Liver (tissue), 9 donors: ENCODE measurements around the gene C22orf23. TPM values are rescaled to one million over a fixed set of nuclear protein-coding genes. Genes with fewer than 3 reads are reported as not detected.
A peak's percentile ranks its signal among the peaks of the same experiment; 100 is the strongest.

Source experiments
- DNase-seq: peaks from one replicate; pipeline ENCODE4 v3.0.0-alpha.2; 2017; ENCODE audit warnings: low spot score
- H3K27ac ChIP-seq, 2 donors: one replicate each; pipeline ENCODE4 v1.7.0; 2013; ENCODE audit warnings: inconsistent platforms in 2 of 2, low read length in 2 of 2, control low read depth in 1 of 2, low read depth in 1 of 2, mild to moderate bottlenecking in 1 of 2
- H3K27me3 ChIP-seq, 4 donors: one replicate each; pipeline versions ENCODE4 v1.6.1 to v1.7.0; 2013; ENCODE audit warnings: low read length in 3 of 4, inconsistent platforms in 1 of 4, mild to moderate bottlenecking in 1 of 4, moderate library complexity in 1 of 4; ENCODE audit not compliant: control insufficient read depth in 4 of 4, insufficient read depth in 4 of 4
- H3K36me3 ChIP-seq, 4 donors: one replicate each; pipeline versions ENCODE4 v1.6.1 to v1.7.0; 2013; ENCODE audit warnings: low read length in 3 of 4, mild to moderate bottlenecking in 3 of 4, low read depth in 1 of 4, moderate library complexity in 1 of 4; ENCODE audit not compliant: control insufficient read depth in 4 of 4, insufficient read depth in 3 of 4
- H3K4me1 ChIP-seq, 4 donors: one replicate each; pipeline versions ENCODE4 v1.6.1 to v1.7.0; 2013; ENCODE audit warnings: low read length in 3 of 4, mild to moderate bottlenecking in 3 of 4, moderate library complexity in 1 of 4; ENCODE audit not compliant: control insufficient read depth in 4 of 4, insufficient read depth in 4 of 4
- H3K4me3 ChIP-seq, 3 donors: one replicate each; pipeline versions ENCODE4 v1.6.1 to v1.7.0; 2013; ENCODE audit warnings: low read length in 3 of 3, control low read depth in 1 of 3, low read depth in 1 of 3, mild to moderate bottlenecking in 1 of 3
- H3K9ac ChIP-seq, 2 donors: one replicate each; pipeline ENCODE4 v1.7.0; 2013; ENCODE audit warnings: low read length in 2 of 2, mild to moderate bottlenecking in 2 of 2, moderate library complexity in 2 of 2, control low read depth in 1 of 2, low read depth in 1 of 2
- H3K9me3 ChIP-seq, 4 donors: one replicate each; pipeline versions ENCODE4 v1.6.1 to v1.7.0; 2013; ENCODE audit warnings: low read length in 3 of 4; ENCODE audit not compliant: control insufficient read depth in 4 of 4
- ATF3 ChIP-seq: IDR thresholded peaks from 2 replicates; pipeline ENCODE4 v1.6.1; 2016; ENCODE audit warnings: antibody characterized with exemption
- EGR1 ChIP-seq, 2 donors: IDR thresholded peaks; 2 replicates each; pipeline ENCODE4 v1.6.1; 2016 to 2018; ENCODE audit warnings: antibody characterized with exemption in 2 of 2, low read depth in 2 of 2
- FOXA1 ChIP-seq: IDR thresholded peaks from 2 replicates; pipeline ENCODE4 v1.6.1; 2016; ENCODE audit warnings: antibody characterized with exemption
- FOXA2 ChIP-seq: IDR thresholded peaks from 2 replicates; pipeline ENCODE4 v1.6.1; 2016; ENCODE audit warnings: antibody characterized with exemption
- GABPA ChIP-seq, 2 donors: IDR thresholded peaks in 1 of 2; conservative IDR thresholded peaks in 1 of 2; 2 replicates each; pipeline ENCODE4 v1.6.1; 2016; ENCODE audit warnings: antibody characterized with exemption in 2 of 2, mild to moderate bottlenecking in 1 of 2, moderate library complexity in 1 of 2
- HNF4A ChIP-seq, 2 donors: conservative IDR thresholded peaks; 2 replicates each; pipeline ENCODE4 v1.6.1; 2016; ENCODE audit warnings: antibody characterized with exemption in 2 of 2, mild to moderate bottlenecking in 2 of 2
- HNF4G ChIP-seq: IDR thresholded peaks from 2 replicates; pipeline ENCODE4 v1.6.1; 2016; ENCODE audit warnings: antibody characterized with exemption
- JUND ChIP-seq, 2 donors: IDR thresholded peaks; 2 replicates each; pipeline ENCODE4 v1.6.1; 2016; ENCODE audit warnings: antibody characterized with exemption in 2 of 2
- MAX ChIP-seq: IDR thresholded peaks from 2 replicates; pipeline ENCODE4 v1.6.1; 2016; ENCODE audit warnings: antibody characterized with exemption
- NR2F2 ChIP-seq: IDR thresholded peaks from 2 replicates; pipeline ENCODE4 v1.6.1; 2016; ENCODE audit warnings: antibody characterized with exemption
- RAD21 ChIP-seq, 2 donors: IDR thresholded peaks; 2 replicates each; pipeline ENCODE4 v1.6.1; 2016; ENCODE audit warnings: antibody characterized with exemption in 2 of 2, mild to moderate bottlenecking in 2 of 2
- RXRA ChIP-seq, 2 donors: IDR thresholded peaks; 2 replicates each; pipeline ENCODE4 v1.6.1; 2017 to 2018; ENCODE audit warnings: antibody characterized with exemption in 2 of 2, mild to moderate bottlenecking in 1 of 2
- SP1 ChIP-seq: IDR thresholded peaks from 2 replicates; pipeline ENCODE4 v1.6.1; 2018; ENCODE audit warnings: antibody characterized with exemption, mild to moderate bottlenecking
- TAF1 ChIP-seq: conservative IDR thresholded peaks from 2 replicates; pipeline ENCODE4 v1.6.1; 2016; ENCODE audit warnings: antibody characterized with exemption, mild to moderate bottlenecking
- YY1 ChIP-seq: IDR thresholded peaks from 2 replicates; pipeline ENCODE4 v1.6.1; 2016; ENCODE audit warnings: antibody characterized with exemption, mild to moderate bottlenecking
- ZBTB33 ChIP-seq: IDR thresholded peaks from 2 replicates; pipeline ENCODE4 v1.6.1; 2016; ENCODE audit warnings: antibody characterized with exemption
- WGBS: extraction: QIAGEN DNeasy Blood & Tissue Kit; methylation state at CpG from one replicate; pipeline ENCODE4 v1.1.7; 2013; 5-methylcytosine and 5-hydroxymethylcytosine counted together
- polyA plus RNA-seq, 2 donors: library from polyadenylated mRNA; stranded (reverse) in 1 of 2; unstranded in 1 of 2; fragments of 200-250 nt in 1 of 2; fragments of >200 nt in 1 of 2; fragmentation: Nextera tagmentation in 1 of 2; extraction: Ambion mirVana in 1 of 2; gene quantifications; one replicate each; pipeline versions ENCODE4 v1.2.1 to v1.2.3, GENCODE V29; 2013 to 2015
- total RNA-seq, 2 donors: library from RNA; depleted of rRNA; stranded (reverse); fragments of >200 nt; gene quantifications; one replicate each; pipeline ENCODE4 v1.2.3, GENCODE V29; 2014
- TF ChIP-seq, protein P1 (sequence below): fragments of 150-350 bp; IDR thresholded peaks from 2 replicates; pipeline ENCODE4 v1.5.1; 2017; ENCODE audit warnings: improper control_type of control experiment, low read depth, low read length; ENCODE audit not compliant: missing input control
- TF ChIP-seq, protein P2 (sequence below): IDR thresholded peaks from 2 replicates; pipeline ENCODE4 v1.6.1; 2016; ENCODE audit warnings: antibody characterized with exemption, mild to moderate bottlenecking
- donor health status: healthy.
- donor health status: healthy.
- donor health status: healthy.
- donor health status: healthy.
- donor health status: healthy.

C22orf23 gene
- total and polyA plus RNA-seq, 4 donors, result 0.02 TPM; not detected in 3

DNA sequence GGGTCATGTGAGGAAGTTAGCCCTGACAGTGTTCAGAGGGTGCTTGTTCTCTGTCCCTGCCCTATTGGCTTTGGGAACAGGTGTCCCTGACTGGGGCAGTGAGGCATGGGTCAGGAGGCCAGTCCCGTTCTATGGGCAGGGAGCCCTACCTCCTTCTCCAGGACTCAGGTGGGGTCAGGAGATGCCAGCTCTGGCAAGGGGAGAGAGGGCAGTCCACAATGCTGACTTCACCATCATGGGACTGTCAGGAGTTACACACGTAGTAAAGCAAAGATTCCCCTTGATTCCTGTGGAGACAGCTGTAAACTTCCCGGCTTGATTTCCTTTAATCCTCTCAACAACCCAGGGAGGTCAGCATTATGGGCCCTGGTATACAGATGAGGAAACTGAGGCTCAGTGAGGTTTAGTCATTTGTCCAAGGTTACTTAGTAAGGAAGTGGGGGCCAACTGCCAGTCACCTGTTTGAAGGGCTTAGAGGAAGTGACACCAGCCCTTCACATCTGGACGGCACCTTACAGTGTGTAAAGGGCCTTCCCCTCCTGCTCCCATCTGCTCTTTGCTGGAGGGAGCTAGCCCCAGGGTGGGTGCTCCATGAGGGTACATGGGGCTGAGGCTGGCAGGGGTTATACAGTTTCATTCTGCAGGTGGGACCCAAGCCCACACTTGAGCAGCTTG lies 35.4 kb downstream of the C22orf23 start:
- no peak overlapping the region for H3K27ac ChIP-seq
- peak; percentile 22 for DNase-seq
- WGBS, result 83% methylated on average over 4 of the region's 4 CpGs

DNA sequence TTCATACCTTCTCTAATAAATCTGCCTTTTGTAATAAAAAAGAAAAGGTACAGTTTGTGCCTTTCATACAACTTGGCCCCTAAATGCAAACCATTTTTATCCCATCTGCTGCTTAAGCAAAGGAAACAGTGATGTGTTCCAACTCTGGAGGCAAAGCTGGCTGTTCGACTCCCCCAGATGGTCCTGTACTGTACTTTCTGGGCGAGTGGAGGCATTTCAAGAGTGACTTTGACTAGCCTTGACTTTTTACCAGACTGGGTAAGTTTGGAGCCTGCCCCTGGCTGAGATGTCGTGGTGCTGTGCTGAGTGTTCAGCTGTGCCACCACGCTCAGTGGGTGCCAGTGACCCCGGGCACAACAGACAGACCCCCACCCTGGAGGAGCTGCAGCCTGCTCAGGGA lies 37.1 kb downstream of the C22orf23 start:
- Histone ChIP-seq H3K27me3 (no peaks in the 10 kb centered on the region), H3K4me3 (no peak overlapping the region), H3K9me3 (no peaks in the 10 kb centered on the region), H3K36me3 (peaks cover 9 to 30% (median 13%) of the 10 kb centered on the region in 4 donors), H3K9ac (no peak overlapping the region), H3K4me1 (peaks cover 0 to 5% (median 1%) of the 10 kb centered on the region in 4 donors), H3K27ac (no peak overlapping the region)
- TF ChIP-seq ATF3 (no peak), MAX (no peak), NR2F2 (no peak), FOXA1 (no peak), YY1 (no peak), GABPA (IDR thresholded peaks at IDR 0.05 in 1 of 2, conservative IDR thresholded peaks at IDR 0.05 in 1 of 2) (no peak), FOXA2 (no peak), HNF4G (no peak), HNF4A (conservative IDR thresholded peaks at IDR 0.05) (no peak), SP1 (no peak), RXRA (IDR thresholded peaks at IDR 0.05) (no peak), TAF1 (no peak), EGR1 (IDR thresholded peaks at IDR 0.05; ENCODE audit: low read depth in 2 of 2) (no peak), ZBTB33 (no peak), RAD21 (IDR thresholded peaks at IDR 0.05) (no peak), JUND (IDR thresholded peaks at IDR 0.05) (no peak)
- TF ChIP-seq, protein P1, sequence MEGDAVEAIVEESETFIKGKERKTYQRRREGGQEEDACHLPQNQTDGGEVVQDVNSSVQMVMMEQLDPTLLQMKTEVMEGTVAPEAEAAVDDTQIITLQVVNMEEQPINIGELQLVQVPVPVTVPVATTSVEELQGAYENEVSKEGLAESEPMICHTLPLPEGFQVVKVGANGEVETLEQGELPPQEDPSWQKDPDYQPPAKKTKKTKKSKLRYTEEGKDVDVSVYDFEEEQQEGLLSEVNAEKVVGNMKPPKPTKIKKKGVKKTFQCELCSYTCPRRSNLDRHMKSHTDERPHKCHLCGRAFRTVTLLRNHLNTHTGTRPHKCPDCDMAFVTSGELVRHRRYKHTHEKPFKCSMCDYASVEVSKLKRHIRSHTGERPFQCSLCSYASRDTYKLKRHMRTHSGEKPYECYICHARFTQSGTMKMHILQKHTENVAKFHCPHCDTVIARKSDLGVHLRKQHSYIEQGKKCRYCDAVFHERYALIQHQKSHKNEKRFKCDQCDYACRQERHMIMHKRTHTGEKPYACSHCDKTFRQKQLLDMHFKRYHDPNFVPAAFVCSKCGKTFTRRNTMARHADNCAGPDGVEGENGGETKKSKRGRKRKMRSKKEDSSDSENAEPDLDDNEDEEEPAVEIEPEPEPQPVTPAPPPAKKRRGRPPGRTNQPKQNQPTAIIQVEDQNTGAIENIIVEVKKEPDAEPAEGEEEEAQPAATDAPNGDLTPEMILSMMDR, result no peak
- TF ChIP-seq, protein P2, sequence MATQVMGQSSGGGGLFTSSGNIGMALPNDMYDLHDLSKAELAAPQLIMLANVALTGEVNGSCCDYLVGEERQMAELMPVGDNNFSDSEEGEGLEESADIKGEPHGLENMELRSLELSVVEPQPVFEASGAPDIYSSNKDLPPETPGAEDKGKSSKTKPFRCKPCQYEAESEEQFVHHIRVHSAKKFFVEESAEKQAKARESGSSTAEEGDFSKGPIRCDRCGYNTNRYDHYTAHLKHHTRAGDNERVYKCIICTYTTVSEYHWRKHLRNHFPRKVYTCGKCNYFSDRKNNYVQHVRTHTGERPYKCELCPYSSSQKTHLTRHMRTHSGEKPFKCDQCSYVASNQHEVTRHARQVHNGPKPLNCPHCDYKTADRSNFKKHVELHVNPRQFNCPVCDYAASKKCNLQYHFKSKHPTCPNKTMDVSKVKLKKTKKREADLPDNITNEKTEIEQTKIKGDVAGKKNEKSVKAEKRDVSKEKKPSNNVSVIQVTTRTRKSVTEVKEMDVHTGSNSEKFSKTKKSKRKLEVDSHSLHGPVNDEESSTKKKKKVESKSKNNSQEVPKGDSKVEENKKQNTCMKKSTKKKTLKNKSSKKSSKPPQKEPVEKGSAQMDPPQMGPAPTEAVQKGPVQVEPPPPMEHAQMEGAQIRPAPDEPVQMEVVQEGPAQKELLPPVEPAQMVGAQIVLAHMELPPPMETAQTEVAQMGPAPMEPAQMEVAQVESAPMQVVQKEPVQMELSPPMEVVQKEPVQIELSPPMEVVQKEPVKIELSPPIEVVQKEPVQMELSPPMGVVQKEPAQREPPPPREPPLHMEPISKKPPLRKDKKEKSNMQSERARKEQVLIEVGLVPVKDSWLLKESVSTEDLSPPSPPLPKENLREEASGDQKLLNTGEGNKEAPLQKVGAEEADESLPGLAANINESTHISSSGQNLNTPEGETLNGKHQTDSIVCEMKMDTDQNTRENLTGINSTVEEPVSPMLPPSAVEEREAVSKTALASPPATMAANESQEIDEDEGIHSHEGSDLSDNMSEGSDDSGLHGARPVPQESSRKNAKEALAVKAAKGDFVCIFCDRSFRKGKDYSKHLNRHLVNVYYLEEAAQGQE, result no peak
- DNase-seq, result peak; percentile 29
- WGBS, result 94% methylated on average over 5 of the region's 5 CpGs

More for the DNA sequence above, 35.4 kb downstream of the C22orf23 start:
- no peak for TF ChIP-seq JUND (IDR thresholded peaks at IDR 0.05)
- no peak for TF ChIP-seq FOXA1
- TF ChIP-seq NR2F2, result no peak
- no peak for TF ChIP-seq FOXA2
- TF ChIP-seq RAD21 (IDR thresholded peaks at IDR 0.05), result no peak
- no peak for TF ChIP-seq EGR1 (IDR thresholded peaks at IDR 0.05; ENCODE audit: low read depth in 2 of 2)
- TF ChIP-seq SP1, result no peak
- TF ChIP-seq MAX, result no peak
- no peak for TF ChIP-seq ATF3
- no peak overlapping the region for H3K4me3 ChIP-seq
- peaks cover 0 to 5% (median 1%) of the 10 kb centered on the region in 4 donors for H3K4me1 ChIP-seq
- H3K27me3 ChIP-seq, result no peaks in the 10 kb centered on the region
- H3K9ac ChIP-seq, result no peak overlapping the region
- peaks cover 7 to 31% (median 13%) of the 10 kb centered on the region in 4 donors for H3K36me3 ChIP-seq
- H3K9me3 ChIP-seq, result no peaks in the 10 kb centered on the region
